ENCODE data around the gene SHC2. TPM values are rescaled to one million over a fixed set of nuclear protein-coding genes. Genes with fewer than 3 reads are reported as not detected.
A peak's percentile ranks its signal among the peaks of the same experiment; 100 is the strongest.

SHC2 gene
- total and polyA plus RNA-seq, 2 donors from 2014 or later, result 10.7 to 24.4 TPM

DNA sequence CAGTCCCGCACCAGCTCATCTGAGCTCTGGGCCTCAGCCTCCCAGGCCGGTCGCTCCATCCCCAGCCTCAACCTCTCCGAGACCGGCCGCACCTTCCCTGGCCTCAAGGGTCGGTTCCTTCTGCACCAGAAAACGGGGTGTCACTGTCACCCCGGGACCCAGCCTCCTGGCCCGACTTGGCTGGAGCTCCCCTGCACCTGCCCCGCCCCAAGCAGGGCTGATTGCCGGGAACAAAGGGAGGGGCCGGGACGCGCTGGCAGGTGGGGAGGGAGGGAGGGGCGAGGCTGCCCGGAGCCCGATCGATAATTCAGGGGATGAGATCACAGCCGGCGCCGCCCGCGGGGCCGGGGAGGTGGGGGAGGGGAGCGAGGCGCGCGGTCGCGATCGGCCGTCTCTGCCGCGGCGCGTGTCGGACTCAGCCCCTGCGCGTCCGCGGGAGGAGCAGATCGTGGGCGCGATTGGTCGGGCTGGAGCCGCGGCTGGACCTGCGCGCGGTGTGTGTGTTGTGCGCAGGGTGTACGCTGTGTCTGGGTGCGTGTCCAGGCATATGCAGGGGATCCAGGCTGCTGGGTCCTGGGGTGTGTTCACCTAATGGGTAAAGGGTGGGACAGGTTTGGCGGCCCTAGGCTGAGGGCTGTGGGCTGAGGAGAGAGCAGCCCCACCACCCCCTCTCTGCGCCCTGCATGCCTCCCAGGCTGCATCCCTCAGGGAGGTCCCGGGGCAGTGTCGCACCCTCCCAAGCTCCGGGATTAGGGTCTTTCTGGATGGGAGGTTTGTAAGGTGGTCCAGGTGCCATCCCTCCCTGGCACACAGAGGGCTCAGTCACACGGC is 1.1 kb upstream of the SHC2 start:
- FAIRE-seq (no peak), DNase-seq (peak in 1 of 5 donors; percentile 86)
- H3K27me3 ChIP-seq (ENCODE audit: control insufficient read depth, insufficient read depth, low read length), result no peaks in the 10 kb centered on the region
- no peaks in the 10 kb centered on the region for H3K9me3 ChIP-seq (ENCODE audit: control insufficient read depth in 2 of 3, insufficient read depth in 1 of 3, low read length in 3 of 3)
- H3K4me1 ChIP-seq (ENCODE audit: control insufficient read depth in 2 of 3, insufficient read depth in 2 of 3, low read depth in 1 of 3, low read length in 3 of 3), result peaks cover 0 to 2% (median 0%) of the 10 kb centered on the region in 3 donors
- H3K9ac ChIP-seq (ENCODE audit: low read length in 3 of 3), result no peak overlapping the region
- intact Hi-C loops (cut with DNase I), result no loop called here
- no peak overlapping the region for H3K4me3 ChIP-seq (ENCODE audit: low read length in 3 of 3)
- TF ChIP-seq, protein P1, sequence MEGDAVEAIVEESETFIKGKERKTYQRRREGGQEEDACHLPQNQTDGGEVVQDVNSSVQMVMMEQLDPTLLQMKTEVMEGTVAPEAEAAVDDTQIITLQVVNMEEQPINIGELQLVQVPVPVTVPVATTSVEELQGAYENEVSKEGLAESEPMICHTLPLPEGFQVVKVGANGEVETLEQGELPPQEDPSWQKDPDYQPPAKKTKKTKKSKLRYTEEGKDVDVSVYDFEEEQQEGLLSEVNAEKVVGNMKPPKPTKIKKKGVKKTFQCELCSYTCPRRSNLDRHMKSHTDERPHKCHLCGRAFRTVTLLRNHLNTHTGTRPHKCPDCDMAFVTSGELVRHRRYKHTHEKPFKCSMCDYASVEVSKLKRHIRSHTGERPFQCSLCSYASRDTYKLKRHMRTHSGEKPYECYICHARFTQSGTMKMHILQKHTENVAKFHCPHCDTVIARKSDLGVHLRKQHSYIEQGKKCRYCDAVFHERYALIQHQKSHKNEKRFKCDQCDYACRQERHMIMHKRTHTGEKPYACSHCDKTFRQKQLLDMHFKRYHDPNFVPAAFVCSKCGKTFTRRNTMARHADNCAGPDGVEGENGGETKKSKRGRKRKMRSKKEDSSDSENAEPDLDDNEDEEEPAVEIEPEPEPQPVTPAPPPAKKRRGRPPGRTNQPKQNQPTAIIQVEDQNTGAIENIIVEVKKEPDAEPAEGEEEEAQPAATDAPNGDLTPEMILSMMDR (IDR thresholded peaks at IDR 0.05; ENCODE audit: borderline replicate concordance, extremely low read depth, insufficient read depth), result no peak
- no peaks in the 10 kb centered on the region for H3K36me3 ChIP-seq (ENCODE audit: control insufficient read depth in 2 of 3, insufficient read depth in 3 of 3, low read length in 3 of 3)
- H3K27ac ChIP-seq (ENCODE audit: low read depth in 2 of 2, low read length in 2 of 2), result no peak overlapping the region

DNA sequence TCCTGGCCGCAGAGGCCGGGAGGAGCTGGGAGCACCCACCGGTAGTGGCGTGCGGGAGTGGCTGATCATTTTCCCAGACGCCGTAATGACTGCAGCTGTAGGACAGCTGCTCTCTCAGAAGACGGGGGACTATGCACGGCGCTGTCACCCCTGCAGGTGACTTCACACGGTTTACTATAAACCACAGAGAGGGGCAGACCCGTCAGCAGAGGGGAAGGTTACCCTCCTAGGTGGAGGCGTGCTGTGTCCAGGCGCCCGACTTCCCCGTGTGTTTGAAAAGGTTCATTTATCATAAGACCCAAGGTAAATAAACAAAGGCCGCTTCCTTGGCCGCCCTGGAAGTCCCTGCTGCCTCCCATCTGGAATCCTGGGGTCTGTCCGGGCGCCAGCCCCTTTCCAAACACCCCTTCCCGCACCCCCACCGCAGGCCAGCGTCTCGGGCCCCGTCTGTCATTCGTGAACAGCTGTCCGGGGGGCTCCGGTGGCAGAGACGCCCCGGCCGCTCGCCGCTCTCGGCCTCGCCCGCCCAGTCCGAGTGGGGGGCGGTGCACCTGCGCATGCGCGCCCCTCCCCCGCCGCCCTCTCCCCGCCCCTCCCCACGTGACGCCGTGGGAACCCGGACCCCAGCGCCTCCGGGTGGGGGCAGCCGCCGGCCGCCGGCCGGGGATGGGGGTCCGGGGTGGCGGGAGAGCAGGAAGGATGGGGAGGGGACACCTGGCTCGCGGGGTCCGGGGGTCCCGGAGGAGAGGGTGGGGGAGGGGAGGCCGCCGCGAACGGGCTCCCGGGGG is 915 bp downstream of the SHC2 start:
- H3K36me3 ChIP-seq (ENCODE audit: control insufficient read depth in 2 of 3, insufficient read depth in 3 of 3, low read length in 3 of 3), result no peaks in the 10 kb centered on the region
- no peaks in the 10 kb centered on the region for H3K9me3 ChIP-seq (ENCODE audit: control insufficient read depth in 2 of 3, insufficient read depth in 1 of 3, low read length in 3 of 3)
- intact Hi-C loops (cut with DNase I), result no loop called here
- peak; percentile 80 to 89 (median 87) for DNase-seq
- peak overlapping the region; percentile 42 to 66 (median 52) for H3K4me3 ChIP-seq (ENCODE audit: low read length in 3 of 3)
- H3K4me1 ChIP-seq (ENCODE audit: control insufficient read depth in 2 of 3, insufficient read depth in 2 of 3, low read depth in 1 of 3, low read length in 3 of 3), result peaks cover 0 to 2% (median 0%) of the 10 kb centered on the region in 3 donors
- TF ChIP-seq, protein P1 (IDR thresholded peaks at IDR 0.05; ENCODE audit: borderline replicate concordance, extremely low read depth, insufficient read depth), result no peak
- no peak for FAIRE-seq
- no peak overlapping the region for H3K27ac ChIP-seq (ENCODE audit: low read depth in 2 of 2, low read length in 2 of 2)
- no peaks in the 10 kb centered on the region for H3K27me3 ChIP-seq (ENCODE audit: control insufficient read depth, insufficient read depth, low read length)
- H3K9ac ChIP-seq (ENCODE audit: low read length in 3 of 3), result peak overlapping the region in 2 of 3 donors; percentile 6 to 67

DNA sequence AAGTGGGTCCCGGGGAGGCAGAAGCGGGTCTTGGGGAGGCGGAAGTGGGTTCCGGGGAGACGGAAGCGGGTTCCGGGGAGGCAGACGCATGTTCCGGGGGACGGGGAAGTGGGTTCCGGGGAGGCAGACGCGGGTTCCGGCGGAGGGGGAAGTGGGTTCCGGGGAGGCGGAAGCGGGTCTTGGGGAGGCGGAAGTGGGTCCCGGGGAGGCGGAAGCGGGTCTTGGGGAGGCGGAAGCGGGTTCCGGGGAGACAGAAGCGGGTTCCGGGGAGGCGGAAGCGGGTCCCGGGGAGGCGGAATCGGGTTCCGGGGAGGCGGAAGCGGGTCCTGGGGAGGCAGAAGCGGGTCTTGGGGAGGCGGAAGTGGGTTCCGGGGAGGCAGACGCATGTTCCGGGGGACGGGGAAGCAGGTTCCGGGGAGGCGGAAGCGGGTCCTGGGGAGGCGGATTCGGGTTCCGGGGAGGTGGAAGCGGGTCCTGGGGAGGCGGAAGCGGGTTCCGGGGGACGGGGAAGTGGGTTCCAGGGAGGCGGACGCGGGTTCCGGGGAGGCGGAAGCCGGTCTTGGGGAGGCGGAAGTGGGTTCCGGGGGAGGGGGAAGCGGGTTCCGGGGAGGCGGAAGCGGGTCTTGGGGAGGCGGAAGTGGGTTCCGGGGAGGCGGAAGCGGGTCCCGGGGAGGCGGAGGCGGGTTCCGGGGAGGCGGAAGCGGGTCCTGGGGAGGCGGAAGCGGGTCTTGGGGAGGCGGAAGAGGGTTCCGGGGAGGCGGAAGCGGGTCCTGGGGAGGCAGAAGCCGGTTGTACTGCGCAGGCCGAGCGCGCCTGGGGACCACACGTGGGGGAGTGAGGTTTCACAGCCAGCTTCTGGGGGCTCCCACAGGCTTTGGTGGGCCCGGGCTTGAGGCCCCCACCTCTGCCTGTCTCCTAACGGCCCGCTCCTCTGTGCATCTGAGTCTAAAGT is 2.5 kb downstream of the SHC2 start:
- Histone ChIP-seq H3K9me3 (ENCODE audit: control insufficient read depth in 2 of 3, insufficient read depth in 1 of 3, low read length in 3 of 3) (no peaks in the 10 kb centered on the region), H3K36me3 (ENCODE audit: control insufficient read depth in 2 of 3, insufficient read depth in 3 of 3, low read length in 3 of 3) (no peaks in the 10 kb centered on the region), H3K27me3 (ENCODE audit: control insufficient read depth, insufficient read depth, low read length) (no peaks in the 10 kb centered on the region), H3K4me3 (ENCODE audit: low read length in 3 of 3) (no peak overlapping the region), H3K9ac (ENCODE audit: low read length in 3 of 3) (no peak overlapping the region), H3K27ac (ENCODE audit: low read depth in 2 of 2, low read length in 2 of 2) (no peak overlapping the region), H3K4me1 (ENCODE audit: control insufficient read depth in 2 of 3, insufficient read depth in 2 of 3, low read depth in 1 of 3, low read length in 3 of 3) (peaks cover 0 to 2% (median 0%) of the 10 kb centered on the region in 3 donors)
- FAIRE-seq (no peak), DNase-seq (no peak)
- intact Hi-C loops (cut with DNase I), result no loop called here
- TF ChIP-seq, protein P1 (IDR thresholded peaks at IDR 0.05; ENCODE audit: borderline replicate concordance, extremely low read depth, insufficient read depth), result no peak

All from kidney (tissue), 14 donors.